Transverse colon (tissue), 4 donors: ENCODE measurements around the gene DHRSX. TPM values are rescaled to one million over a fixed set of nuclear protein-coding genes. Genes with fewer than 3 reads are reported as not detected.
"Not testable (repeated sequence)": the region's sequence is repeated elsewhere in the genome, so short reads cannot be mapped to it uniquely, and the experiment has no call there.

Experiments used
- DNase-seq: peaks from one replicate; pipeline ENCODE4 v3.0.0-alpha.2; 2019
- H3K27ac ChIP-seq, 4 donors: fragments of 200-600 bp; sonication (generic); 2 replicates each; pipeline ENCODE4 v1.5.1; 2016 to 2018; ENCODE audit warnings: inconsistent platforms in 4 of 4
- H3K27me3 ChIP-seq: fragments of 200-600 bp; sonication (generic); 2 replicates; pipeline ENCODE4 v1.5.1; 2017; ENCODE audit warnings: inconsistent platforms
- H3K36me3 ChIP-seq, 4 donors: fragments of 200-600 bp; sonication (generic); 2 replicates each; pipeline ENCODE4 v1.5.1; 2017 to 2019; ENCODE audit warnings: inconsistent platforms in 4 of 4
- H3K4me1 ChIP-seq, 4 donors: fragments of 200-600 bp; sonication (generic); 2 replicates each; pipeline ENCODE4 v1.5.1; 2017 to 2020; ENCODE audit warnings: inconsistent platforms in 4 of 4
- H3K4me3 ChIP-seq, 4 donors: fragments of 200-600 bp; sonication (generic); 1 replicate in 1 of 4; 2 replicates in 3 of 4; pipeline versions ENCODE4 v1.5.1 to v1.6.1; 2017 to 2019; ENCODE audit warnings: inconsistent platforms in 4 of 4
- H3K9me3 ChIP-seq, 2 donors: fragments of 200-600 bp; sonication (generic); 2 replicates each; pipeline ENCODE4 v1.5.1; 2017 to 2019; ENCODE audit warnings: inconsistent platforms in 2 of 2
- EP300 ChIP-seq: sonication (generic); formaldehyde crosslinking; IDR thresholded peaks from one replicate; pipeline ENCODE4 v1.6.1; 2017; ENCODE audit warnings: antibody characterized with exemption, low read depth
- POLR2A ChIP-seq: fragments of 450-650 bp; IDR thresholded peaks from one replicate; pipeline ENCODE4 v1.6.1; 2016; ENCODE audit warnings: antibody characterized with exemption, mild to moderate bottlenecking, moderate library complexity
- POLR2AphosphoS5 ChIP-seq, 3 donors: sonication (generic); formaldehyde crosslinking; IDR thresholded peaks; one replicate each; pipeline ENCODE4 v1.6.1; 2016; ENCODE audit warnings: antibody characterized with exemption in 3 of 3
- whole genome bisulfite sequencing, 2 donors: methylation state at CpG; one replicate each; pipeline ENCODE4 v1.1.5; 2018; ENCODE audit warnings: low coverage in 1 of 2; 5-methylcytosine and 5-hydroxymethylcytosine counted together
- in situ Hi-C, 4 donors: fragments of 200-750 bp; cut with MboI; loops; one replicate each; pipeline versions ENCODE4 v1.15.0 to v1.15.1; 2017; ENCODE audit warnings: low sequenced_read_pairs in 3 of 4, low pct_ligation_motif_present in 1 of 4, low pct_unique_long_range_greater_than_20kb in 1 of 4
- intact Hi-C: fragments of 100-400 bp; cut with DNase I; formaldehyde crosslinking; loops from one replicate; pipeline ENCODE4 v1.15.1; 2023; ENCODE audit warnings: low total_unique reads
- total RNA-seq, 4 donors: library from RNA; depleted of rRNA; stranded (reverse); fragments of >200 nt; gene quantifications; one replicate each; pipeline ENCODE4 v1.1.0, GENCODE V29; 2016
- TF ChIP-seq, protein P1 (sequence below), 5 experiments: fragments of 200-600 bp in 3 of 5; fragments of 450-650 bp in 2 of 5; sonication (generic) in 3 of 5; IDR thresholded peaks; 1 replicate in 2 of 5; 2 replicates in 3 of 5; pipeline ENCODE4 v1.5.1; 2016 to 2017; ENCODE audit warnings: antibody characterized with exemption in 5 of 5, inconsistent platforms in 3 of 5, mild to moderate bottlenecking in 2 of 5, moderate library complexity in 1 of 5

The DHRSX gene
- total RNA-seq, 4 donors from 2014 or later: 27.9 to 39.9 (median 33.9) TPM

DNA sequence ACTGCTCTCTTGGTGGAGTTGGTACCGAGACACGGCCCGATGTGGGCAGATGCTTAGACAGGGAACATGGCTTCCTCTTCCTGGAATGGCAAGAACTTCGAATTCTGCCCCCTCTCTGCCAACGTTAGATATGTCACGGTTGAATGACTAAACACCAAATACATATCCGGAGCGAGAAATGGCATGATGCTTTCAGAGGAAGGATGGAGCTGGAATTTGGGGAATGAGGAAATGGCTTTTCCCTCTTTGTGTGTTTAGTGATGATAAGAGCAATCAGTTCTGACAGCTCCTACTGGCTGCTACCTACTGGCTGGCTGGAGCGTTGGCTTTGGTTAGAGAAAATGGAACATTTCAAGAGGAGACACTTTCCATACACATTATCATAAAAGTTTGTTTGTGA, 140.0 kb downstream of the DHRSX start:
- H3K27ac ChIP-seq: no peak overlapping the region

DNA sequence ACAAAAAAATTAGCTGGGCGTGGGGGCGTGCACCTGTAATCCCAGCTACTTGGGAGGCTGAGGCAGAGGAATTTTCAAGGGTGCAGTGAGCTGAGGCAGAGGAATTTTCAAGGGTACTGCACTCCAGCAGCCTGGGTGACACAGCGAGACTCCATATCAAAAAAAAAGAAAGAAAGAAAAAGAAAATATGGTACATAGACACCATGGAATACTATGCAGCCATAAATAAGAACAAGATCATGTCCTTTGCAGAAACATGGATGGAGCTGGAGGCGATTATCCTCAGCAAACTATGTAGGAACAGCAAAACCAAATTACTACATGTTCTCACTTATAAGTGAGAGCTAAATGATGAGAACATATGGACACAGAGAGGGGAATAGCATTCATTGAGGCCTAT, 141.3 kb downstream of the DHRSX start:
- in situ Hi-C loops: not testable (repeated sequence)
- WGBS, 2 donors: 86 to 89% methylated on average over 1 to 4 of the region's 4 CpGs

More for the DNA sequence above, 140.0 kb downstream of the DHRSX start:
- TF ChIP-seq POLR2AphosphoS5 (IDR thresholded peaks at IDR 0.05): no peak
- TF ChIP-seq POLR2A: no peak
- TF ChIP-seq, protein P1, sequence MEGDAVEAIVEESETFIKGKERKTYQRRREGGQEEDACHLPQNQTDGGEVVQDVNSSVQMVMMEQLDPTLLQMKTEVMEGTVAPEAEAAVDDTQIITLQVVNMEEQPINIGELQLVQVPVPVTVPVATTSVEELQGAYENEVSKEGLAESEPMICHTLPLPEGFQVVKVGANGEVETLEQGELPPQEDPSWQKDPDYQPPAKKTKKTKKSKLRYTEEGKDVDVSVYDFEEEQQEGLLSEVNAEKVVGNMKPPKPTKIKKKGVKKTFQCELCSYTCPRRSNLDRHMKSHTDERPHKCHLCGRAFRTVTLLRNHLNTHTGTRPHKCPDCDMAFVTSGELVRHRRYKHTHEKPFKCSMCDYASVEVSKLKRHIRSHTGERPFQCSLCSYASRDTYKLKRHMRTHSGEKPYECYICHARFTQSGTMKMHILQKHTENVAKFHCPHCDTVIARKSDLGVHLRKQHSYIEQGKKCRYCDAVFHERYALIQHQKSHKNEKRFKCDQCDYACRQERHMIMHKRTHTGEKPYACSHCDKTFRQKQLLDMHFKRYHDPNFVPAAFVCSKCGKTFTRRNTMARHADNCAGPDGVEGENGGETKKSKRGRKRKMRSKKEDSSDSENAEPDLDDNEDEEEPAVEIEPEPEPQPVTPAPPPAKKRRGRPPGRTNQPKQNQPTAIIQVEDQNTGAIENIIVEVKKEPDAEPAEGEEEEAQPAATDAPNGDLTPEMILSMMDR (IDR thresholded peaks at IDR 0.05): no peak
- TF ChIP-seq EP300: no peak
- Histone ChIP-seq H3K4me1 (no peaks in the 10 kb centered on the region), H3K9me3 (no peaks in the 10 kb centered on the region), H3K27me3 (no peaks in the 10 kb centered on the region), H3K4me3 (no peak overlapping the region), H3K36me3 (no peaks in the 10 kb centered on the region)
- WGBS, 2 donors: 90 to 94% methylated on average over 9 of the region's 9 CpGs
- in situ Hi-C loops: no loop called here
- DNase-seq: no peak
- intact Hi-C loops: no loop called here

DNA sequence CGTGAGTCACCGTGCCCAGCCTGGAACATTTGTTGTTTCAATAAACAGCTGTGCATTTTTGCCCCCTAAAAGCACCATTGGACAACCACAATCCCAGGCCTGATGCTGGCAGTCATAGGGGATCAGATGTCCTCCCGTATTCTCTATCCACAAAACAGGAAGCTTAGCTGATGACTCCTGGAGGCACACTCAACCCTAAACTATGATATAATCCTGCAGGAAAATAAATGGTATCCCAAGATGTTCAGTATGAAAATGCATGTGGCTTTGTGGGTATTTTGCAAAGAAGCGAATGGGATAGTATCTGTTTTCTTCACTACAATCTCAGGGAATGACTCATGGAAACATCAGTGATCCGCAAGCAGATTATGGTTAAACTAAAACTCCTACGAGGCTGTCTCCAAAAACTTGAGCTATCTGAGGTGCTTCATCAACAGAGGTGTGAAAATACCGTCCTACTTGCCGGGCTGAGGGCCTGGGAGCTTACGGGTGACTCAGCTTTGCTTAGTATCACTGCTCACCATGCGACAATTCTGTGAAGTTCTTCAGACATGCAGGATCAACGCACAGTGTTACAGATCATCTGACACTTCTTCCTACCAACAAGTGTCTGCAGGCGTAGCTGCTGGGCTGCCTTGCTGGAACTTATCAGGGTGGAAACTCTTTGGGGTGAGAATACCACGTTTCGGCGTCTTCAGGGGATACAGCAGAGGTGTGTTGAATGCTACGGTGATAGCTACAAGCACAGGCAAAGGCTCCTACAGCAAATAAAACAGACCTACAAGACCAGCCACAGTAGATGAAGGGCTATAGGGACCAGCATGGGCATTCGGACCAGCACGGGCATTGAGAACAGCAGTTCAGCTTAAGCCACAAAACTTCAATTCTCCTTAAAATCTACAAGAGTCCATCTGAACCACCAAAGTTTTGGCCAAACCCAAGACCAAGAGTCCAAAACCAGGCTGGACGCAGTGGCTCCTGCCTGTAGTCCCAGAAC, 148.5 kb downstream of the DHRSX start:
- 89% methylated on average over 19 of the region's 19 CpGs; no CpG with 5 or more reads in 1 of the 2 donors for WGBS, 2 donors
- TF ChIP-seq POLR2A (no peak), POLR2AphosphoS5 (IDR thresholded peaks at IDR 0.05) (no peak), EP300 (no peak)
- TF ChIP-seq, protein P1 (IDR thresholded peaks at IDR 0.05): no peak
- no peak overlapping the region for H3K27ac ChIP-seq
- DNase-seq: no peak
- H3K36me3 ChIP-seq: no peaks in the 10 kb centered on the region
- intact Hi-C loops (no loop called here), in situ Hi-C loops (no loop called here)
- H3K4me3 ChIP-seq: no peak overlapping the region
- H3K9me3 ChIP-seq: no peaks in the 10 kb centered on the region
- H3K27me3 ChIP-seq: no peaks in the 10 kb centered on the region
- H3K4me1 ChIP-seq: no peaks in the 10 kb centered on the region

More for the DNA sequence above, 141.3 kb downstream of the DHRSX start:
- H3K4me1 ChIP-seq, H3K9me3 ChIP-seq, H3K27ac ChIP-seq, H3K36me3 ChIP-seq, DNase-seq, H3K27me3 ChIP-seq, intact Hi-C loops, H3K4me3 ChIP-seq: not testable (repeated sequence)

DNA sequence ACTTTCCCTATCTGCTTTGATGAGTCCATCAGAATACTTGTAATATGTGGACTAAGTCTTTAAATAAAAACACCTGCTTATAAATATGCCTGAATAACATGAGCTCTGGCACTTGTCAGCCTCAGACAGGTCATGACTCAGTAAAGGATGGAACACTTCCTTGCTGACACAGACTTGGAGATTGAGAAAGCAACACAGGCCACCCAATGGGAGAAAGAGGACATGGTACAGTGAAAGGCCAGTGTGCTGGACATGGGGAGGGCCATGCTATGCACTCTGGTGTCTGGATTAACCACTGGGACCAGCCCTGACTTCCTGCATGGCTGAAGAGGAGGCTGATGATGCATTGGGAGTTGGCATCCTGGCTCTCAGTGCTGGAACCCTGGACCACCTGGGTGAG, 149.5 kb downstream of the DHRSX start:
- H3K9me3 ChIP-seq: no peaks in the 10 kb centered on the region
- no peaks in the 10 kb centered on the region for H3K36me3 ChIP-seq
- H3K27me3 ChIP-seq: no peaks in the 10 kb centered on the region
- H3K4me3 ChIP-seq: no peak overlapping the region
- no peaks in the 10 kb centered on the region for H3K4me1 ChIP-seq
- TF ChIP-seq POLR2AphosphoS5 (IDR thresholded peaks at IDR 0.05) (no peak), EP300 (no peak), POLR2A (no peak)
- no peak for DNase-seq
- no peak overlapping the region for H3K27ac ChIP-seq
- in situ Hi-C loops (no loop called here), intact Hi-C loops (no loop called here)

DNA sequence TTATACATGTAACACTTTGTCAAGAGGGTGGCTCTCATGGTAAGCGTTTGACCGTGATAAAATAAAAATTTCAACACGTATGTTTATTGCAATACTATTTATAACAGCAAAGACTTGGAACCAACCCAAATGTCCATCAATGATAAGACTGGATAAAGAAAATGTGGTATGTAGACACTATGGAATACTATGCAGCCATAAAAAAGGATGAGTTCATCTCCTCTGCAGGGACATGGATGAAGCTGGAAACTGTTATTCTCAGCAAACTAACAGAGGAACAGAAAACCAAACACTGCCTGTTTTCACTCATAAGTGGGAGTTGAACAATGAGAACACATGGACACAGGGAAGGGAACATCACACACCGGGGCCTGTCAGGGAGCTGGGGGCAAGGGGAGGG, 150.1 kb downstream of the DHRSX start:
- H3K9me3 ChIP-seq, DNase-seq, H3K4me3 ChIP-seq, intact Hi-C loops, H3K27me3 ChIP-seq, H3K27ac ChIP-seq, H3K36me3 ChIP-seq, in situ Hi-C loops, H3K4me1 ChIP-seq: not testable (repeated sequence)
- 83 to 90% methylated on average over 4 of the region's 4 CpGs for WGBS, 2 donors

DNA sequence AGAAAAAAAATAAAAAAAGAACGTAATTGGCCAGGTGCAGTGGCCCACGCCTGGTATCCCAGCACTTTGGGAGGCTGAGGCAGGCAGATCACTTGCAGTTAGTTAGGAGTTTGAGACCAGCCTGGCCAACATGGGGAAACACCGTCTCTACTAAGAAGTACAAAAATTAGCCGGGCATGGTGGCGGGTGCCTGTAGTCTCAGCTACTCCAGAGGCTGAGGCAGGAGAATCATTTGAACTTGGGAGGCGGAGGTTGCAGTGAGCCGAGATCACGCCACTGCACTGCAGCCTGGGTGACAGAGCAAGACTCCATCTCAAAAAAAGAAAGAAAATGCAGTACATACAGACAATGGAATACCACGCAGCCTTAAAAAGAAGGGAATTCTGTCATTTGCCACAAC, 150.7 kb downstream of the DHRSX start:
- H3K4me1 ChIP-seq, in situ Hi-C loops, DNase-seq: not testable (repeated sequence)

More for the DNA sequence above, 150.7 kb downstream of the DHRSX start:
- WGBS, 2 donors: 97 to 98% methylated on average over 9 of the region's 9 CpGs
- H3K9me3 ChIP-seq, H3K36me3 ChIP-seq, H3K4me3 ChIP-seq, intact Hi-C loops, H3K27me3 ChIP-seq, H3K27ac ChIP-seq: not testable (repeated sequence)
